ENCODE data around the gene EFCAB11.

EFCAB11 gene, protein sequence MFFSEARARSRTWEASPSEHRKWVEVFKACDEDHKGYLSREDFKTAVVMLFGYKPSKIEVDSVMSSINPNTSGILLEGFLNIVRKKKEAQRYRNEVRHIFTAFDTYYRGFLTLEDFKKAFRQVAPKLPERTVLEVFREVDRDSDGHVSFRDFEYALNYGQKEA

DNA sequence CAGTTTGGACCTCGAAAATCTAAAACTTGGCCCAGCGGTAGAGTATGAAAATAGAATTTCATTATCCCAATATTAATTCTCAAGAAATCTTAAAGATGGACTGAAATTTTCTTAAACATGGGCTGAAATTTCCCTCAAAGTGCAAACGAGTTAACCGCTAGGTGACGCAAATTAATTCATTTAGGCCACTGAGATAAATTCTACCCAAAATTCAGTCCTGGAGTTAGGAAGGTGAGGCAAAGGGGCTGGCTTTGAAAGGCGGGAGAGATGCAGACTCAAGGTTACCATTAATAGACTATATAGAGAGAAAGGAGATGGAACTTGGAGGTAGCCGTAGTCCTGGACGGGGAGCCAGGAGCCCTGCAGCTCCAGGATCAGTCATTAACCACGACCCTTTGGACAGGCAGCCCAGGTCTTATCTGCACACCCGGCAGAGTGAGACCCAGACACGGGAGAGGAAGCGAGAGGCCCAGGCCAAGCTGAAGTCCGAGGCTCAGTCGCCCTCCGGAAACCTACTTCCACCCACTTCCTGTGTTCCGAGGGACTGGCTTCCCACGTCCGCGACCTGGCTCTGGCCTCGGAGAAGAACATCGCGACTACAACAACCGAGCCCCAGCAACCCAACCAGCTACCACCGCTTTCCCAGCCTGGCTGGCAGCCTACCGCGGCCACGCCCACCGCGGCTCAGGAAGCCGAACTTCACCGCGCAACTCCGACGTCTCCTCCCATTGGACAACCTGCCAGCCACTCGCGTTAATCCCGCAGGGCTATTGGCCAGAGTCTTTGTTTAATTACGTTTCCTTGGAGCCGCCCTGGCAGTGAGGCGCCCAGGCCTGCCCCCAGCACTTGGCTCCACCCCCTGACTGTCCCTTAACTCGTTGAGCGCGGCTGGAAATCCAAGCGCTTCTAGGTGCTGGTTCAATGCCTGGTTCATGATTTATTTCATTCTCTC, at the start of gene EFCAB11:
TSS of gene EFCAB11 (minus strand) at position 661 of the 952 bp plus-strand sequence. CDS start at position 591, 70 bp downstream.
- peak within 1 kb of the TSS; percentile 98; the same call in 1 of the 2 replicates for H3K27ac ChIP-seq (ENCODE audit: low read length)
- H3K9me3 ChIP-seq (replicated peaks; ENCODE audit: insufficient read depth, low read length): no peaks in the 10 kb centered on the region
- H3K4me1 ChIP-seq (ENCODE audit: low read length): peaks cover 12% of the 10 kb centered on the region
- peaks cover 21% of the 10 kb centered on the region for H3F3A ChIP-seq (ENCODE audit: insufficient read depth, low read length)
- H3K9ac ChIP-seq (ENCODE audit: low read length): peak within 1 kb of the TSS; percentile 95
- peak within 1 kb of the TSS; percentile 74 for H3K4me3 ChIP-seq (ENCODE audit: low read length)
- H3K4me2 ChIP-seq (ENCODE audit: low read depth, low read length): peak within 1 kb of the TSS; percentile 66
- no peaks in the 10 kb centered on the region for H3K9me2 ChIP-seq (replicated peaks; ENCODE audit: insufficient read depth, low read length)
- TF ChIP-seq, protein P1, sequence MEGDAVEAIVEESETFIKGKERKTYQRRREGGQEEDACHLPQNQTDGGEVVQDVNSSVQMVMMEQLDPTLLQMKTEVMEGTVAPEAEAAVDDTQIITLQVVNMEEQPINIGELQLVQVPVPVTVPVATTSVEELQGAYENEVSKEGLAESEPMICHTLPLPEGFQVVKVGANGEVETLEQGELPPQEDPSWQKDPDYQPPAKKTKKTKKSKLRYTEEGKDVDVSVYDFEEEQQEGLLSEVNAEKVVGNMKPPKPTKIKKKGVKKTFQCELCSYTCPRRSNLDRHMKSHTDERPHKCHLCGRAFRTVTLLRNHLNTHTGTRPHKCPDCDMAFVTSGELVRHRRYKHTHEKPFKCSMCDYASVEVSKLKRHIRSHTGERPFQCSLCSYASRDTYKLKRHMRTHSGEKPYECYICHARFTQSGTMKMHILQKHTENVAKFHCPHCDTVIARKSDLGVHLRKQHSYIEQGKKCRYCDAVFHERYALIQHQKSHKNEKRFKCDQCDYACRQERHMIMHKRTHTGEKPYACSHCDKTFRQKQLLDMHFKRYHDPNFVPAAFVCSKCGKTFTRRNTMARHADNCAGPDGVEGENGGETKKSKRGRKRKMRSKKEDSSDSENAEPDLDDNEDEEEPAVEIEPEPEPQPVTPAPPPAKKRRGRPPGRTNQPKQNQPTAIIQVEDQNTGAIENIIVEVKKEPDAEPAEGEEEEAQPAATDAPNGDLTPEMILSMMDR (IDR thresholded peaks at IDR 0.05; ENCODE audit: low read length): peak; percentile 31
- no peak for TF ChIP-seq EZH2phosphoT487 (IDR thresholded peaks at IDR 0.05; ENCODE audit: low read length)
- TF ChIP-seq EZH2 (optimal IDR thresholded peaks at IDR 0.05; ENCODE audit: low read depth, low read length): no peak
- peak within 1 kb of the TSS; percentile 96 for H2AFZ ChIP-seq (ENCODE audit: low read length)
- H3K79me2 ChIP-seq (ENCODE audit: low read length): peaks cover 16% of the 10 kb centered on the region
- H3K36me3 ChIP-seq (replicated peaks; ENCODE audit: insufficient read depth, low read length): no peaks in the 10 kb centered on the region
- no peaks in the 10 kb centered on the region for H3K27me3 ChIP-seq (replicated peaks; ENCODE audit: insufficient read depth, low read length)
- DNase-seq: peak; percentile 94
- no peaks in the 10 kb centered on the region for H4K20me1 ChIP-seq (ENCODE audit: insufficient read depth, low read length)

DNA sequence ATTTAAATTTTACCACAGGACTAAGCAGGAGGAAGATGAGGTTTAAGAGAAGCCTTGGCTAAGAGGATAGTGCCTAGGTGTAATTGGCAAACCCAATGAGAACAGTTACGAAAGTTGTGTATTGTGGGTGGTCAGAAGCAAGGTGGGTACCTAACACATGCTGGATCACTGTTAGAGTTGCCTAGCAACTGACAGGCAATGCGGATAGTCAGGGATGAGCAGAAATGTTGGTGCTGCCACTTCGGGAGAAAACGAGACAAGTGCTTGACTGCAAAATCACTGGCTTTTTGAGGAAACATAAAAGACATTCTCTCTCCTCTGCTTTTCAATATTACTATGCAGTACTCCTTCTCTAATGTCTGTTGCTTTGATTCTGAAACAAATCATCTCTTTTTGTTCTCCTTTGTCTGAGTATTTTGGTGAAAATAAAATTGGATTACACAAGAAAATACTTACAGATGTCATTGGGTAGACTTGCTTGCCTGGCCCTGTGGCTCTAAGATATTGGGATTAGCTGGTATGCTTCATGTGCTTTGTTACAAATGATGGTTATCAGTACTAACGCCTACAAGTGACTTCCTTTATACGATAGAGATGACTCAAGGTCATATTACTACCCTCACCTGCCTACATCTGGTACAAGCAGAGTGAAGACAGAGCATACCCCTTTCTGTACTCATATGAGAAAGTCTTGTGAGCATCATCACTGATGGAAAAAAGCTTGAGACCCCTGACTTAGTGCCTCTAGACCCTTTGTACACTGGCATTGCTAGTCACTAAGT, 49.2 kb upstream of the EFCAB11 start:
- Histone ChIP-seq H3F3A (ENCODE audit: insufficient read depth, low read length) (no peaks in the 10 kb centered on the region), H3K9me2 (replicated peaks; ENCODE audit: insufficient read depth, low read length) (no peaks in the 10 kb centered on the region), H3K9ac (ENCODE audit: low read length) (no peak overlapping the region), H3K9me3 (replicated peaks; ENCODE audit: insufficient read depth, low read length) (no peaks in the 10 kb centered on the region), H3K27ac (ENCODE audit: low read length) (no peak overlapping the region), H3K4me3 (ENCODE audit: low read length) (no peak overlapping the region), H3K27me3 (replicated peaks; ENCODE audit: insufficient read depth, low read length) (no peaks in the 10 kb centered on the region), H3K36me3 (replicated peaks; ENCODE audit: insufficient read depth, low read length) (no peaks in the 10 kb centered on the region), H3K4me1 (ENCODE audit: low read length) (no peaks in the 10 kb centered on the region), H3K79me2 (ENCODE audit: low read length) (no peaks in the 10 kb centered on the region), H3K4me2 (ENCODE audit: low read depth, low read length) (no peak overlapping the region), H4K20me1 (ENCODE audit: insufficient read depth, low read length) (no peaks in the 10 kb centered on the region), H2AFZ (ENCODE audit: low read length) (no peak overlapping the region)
- TF ChIP-seq EZH2 (optimal IDR thresholded peaks at IDR 0.05; ENCODE audit: low read depth, low read length) (no peak), EZH2phosphoT487 (IDR thresholded peaks at IDR 0.05; ENCODE audit: low read length) (no peak)
- TF ChIP-seq, protein P1 (IDR thresholded peaks at IDR 0.05; ENCODE audit: low read length): no peak
- no peak for DNase-seq

DNA sequence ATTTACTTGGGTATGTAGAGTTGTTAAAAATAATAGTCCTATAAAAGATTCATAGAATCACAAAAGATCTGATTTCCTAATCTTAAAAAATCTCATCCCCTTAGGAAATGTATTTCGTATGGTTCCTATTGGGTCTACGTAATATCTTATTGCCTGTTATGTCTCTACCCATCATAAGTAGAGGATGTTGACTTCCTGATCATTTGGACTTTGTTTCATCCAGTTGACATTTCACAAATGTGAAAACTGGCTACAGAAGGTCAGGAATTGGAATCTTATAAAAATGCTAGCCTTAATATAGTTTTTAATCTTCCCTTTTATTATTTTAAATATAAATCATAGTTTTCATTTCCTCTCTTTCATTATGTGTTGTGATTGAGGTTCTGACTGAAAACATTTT, 46.4 kb upstream of the EFCAB11 start:
- Histone ChIP-seq H3K4me2 (ENCODE audit: low read depth, low read length) (no peak overlapping the region), H3K9me2 (replicated peaks; ENCODE audit: insufficient read depth, low read length) (no peaks in the 10 kb centered on the region), H2AFZ (ENCODE audit: low read length) (no peak overlapping the region), H3K36me3 (replicated peaks; ENCODE audit: insufficient read depth, low read length) (no peaks in the 10 kb centered on the region), H3K9me3 (replicated peaks; ENCODE audit: insufficient read depth, low read length) (no peaks in the 10 kb centered on the region), H3K4me3 (ENCODE audit: low read length) (no peak overlapping the region), H3K79me2 (ENCODE audit: low read length) (no peaks in the 10 kb centered on the region), H3K9ac (ENCODE audit: low read length) (no peak overlapping the region), H3F3A (ENCODE audit: insufficient read depth, low read length) (no peaks in the 10 kb centered on the region), H4K20me1 (ENCODE audit: insufficient read depth, low read length) (no peaks in the 10 kb centered on the region), H3K27ac (ENCODE audit: low read length) (no peak overlapping the region), H3K27me3 (replicated peaks; ENCODE audit: insufficient read depth, low read length) (no peaks in the 10 kb centered on the region), H3K4me1 (ENCODE audit: low read length) (no peaks in the 10 kb centered on the region)
- DNase-seq: no peak
- no peak for TF ChIP-seq EZH2 (optimal IDR thresholded peaks at IDR 0.05; ENCODE audit: low read depth, low read length)
- TF ChIP-seq EZH2phosphoT487 (IDR thresholded peaks at IDR 0.05; ENCODE audit: low read length): no peak
- TF ChIP-seq, protein P1 (IDR thresholded peaks at IDR 0.05; ENCODE audit: low read length): no peak

Measured in MM.1S (cell line).